GM10248 (cell line): Measurements from ENCODE around the gene PSTPIP1.

Experiments used
- CTCF ChIA-PET: fragments of 300-600 bp; sonication (Branson Sonifier 250); formaldehyde crosslinking; extraction: SDS; loops from one replicate; lab custom pipeline; 2021; ENCODE audit warnings: antibody characterized with exemption; lab: Yijun Ruan, JAX
- POLR2A ChIA-PET: fragments of 350-650 bp; sonication (Branson Sonifier 250); formaldehyde crosslinking; extraction: SDS; loops from one replicate; lab custom pipeline; 2020; ENCODE audit warnings: antibody characterized with exemption; lab: Yijun Ruan, JAX
- DNase-seq: peaks from one replicate; pipeline ENCODE4 v3.0.0; 2012; ENCODE audit errors: extremely low spot score
- TF ChIP-seq, protein P1 (sequence below): IDR thresholded peaks from 2 replicates; pipeline ENCODE4 v1.5.1; 2012; ENCODE audit warnings: mild to moderate bottlenecking, low read depth; ENCODE audit errors: extremely low read depth, missing control alignments, control extremely low read depth

PSTPIP1 gene

DNA sequence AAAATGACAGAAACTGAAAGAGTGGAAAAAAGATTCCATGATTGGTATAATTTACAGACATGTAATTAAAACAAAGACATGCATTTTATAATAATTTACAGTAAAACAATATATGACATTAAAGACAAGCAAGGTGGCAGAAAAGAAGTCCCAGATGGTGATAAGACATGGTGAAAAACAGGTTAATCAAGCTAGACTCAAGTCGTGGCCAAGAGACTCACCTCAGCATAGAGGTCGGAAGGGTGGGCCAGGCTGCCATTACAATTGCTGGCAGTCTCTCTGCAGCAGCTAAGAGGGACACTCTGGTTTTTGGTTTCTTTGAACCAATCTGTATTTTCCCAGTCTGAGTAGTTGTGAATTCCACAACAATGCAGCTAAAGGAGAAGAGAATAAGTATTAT, 57.6 kb downstream of the PSTPIP1 start:
- POLR2A ChIA-PET: no interaction called here
- no peak for DNase-seq
- CTCF ChIA-PET: interaction anchor here (1.1 to 3.5 kb wide), 5 partner anchors 16 to 79 kb away, joined by 3 to 16 read pairs (median 3); no protein-coding TSS in a partner anchor
- TF ChIP-seq, protein P1, sequence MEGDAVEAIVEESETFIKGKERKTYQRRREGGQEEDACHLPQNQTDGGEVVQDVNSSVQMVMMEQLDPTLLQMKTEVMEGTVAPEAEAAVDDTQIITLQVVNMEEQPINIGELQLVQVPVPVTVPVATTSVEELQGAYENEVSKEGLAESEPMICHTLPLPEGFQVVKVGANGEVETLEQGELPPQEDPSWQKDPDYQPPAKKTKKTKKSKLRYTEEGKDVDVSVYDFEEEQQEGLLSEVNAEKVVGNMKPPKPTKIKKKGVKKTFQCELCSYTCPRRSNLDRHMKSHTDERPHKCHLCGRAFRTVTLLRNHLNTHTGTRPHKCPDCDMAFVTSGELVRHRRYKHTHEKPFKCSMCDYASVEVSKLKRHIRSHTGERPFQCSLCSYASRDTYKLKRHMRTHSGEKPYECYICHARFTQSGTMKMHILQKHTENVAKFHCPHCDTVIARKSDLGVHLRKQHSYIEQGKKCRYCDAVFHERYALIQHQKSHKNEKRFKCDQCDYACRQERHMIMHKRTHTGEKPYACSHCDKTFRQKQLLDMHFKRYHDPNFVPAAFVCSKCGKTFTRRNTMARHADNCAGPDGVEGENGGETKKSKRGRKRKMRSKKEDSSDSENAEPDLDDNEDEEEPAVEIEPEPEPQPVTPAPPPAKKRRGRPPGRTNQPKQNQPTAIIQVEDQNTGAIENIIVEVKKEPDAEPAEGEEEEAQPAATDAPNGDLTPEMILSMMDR: no peak

DNA sequence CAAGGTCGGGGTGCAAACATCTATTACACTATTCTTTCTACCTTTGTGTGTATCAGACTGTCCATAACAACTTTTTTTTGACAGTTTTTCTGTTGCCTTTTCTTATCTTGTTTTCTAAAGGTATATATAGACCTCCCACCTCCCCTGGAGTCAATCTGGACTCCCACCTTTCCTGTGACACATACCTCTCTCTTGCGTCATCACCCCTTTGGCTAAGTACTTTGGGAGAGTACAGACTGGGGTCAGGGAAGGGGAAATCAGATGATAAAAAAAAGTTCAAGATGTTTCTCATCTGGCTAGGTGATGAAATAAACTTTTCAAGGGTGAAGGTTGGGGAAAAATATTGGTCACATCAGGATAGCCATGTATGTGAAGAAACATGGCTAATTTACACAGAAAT, 58.8 kb downstream of the PSTPIP1 start:
- DNase-seq: no peak
- POLR2A ChIA-PET: no interaction called here
- CTCF ChIA-PET: interaction anchor here (1.9 kb wide), 1 partner anchor 80 kb away, joined by 5 read pairs; no protein-coding TSS in a partner anchor
- TF ChIP-seq, protein P1: no peak

DNA sequence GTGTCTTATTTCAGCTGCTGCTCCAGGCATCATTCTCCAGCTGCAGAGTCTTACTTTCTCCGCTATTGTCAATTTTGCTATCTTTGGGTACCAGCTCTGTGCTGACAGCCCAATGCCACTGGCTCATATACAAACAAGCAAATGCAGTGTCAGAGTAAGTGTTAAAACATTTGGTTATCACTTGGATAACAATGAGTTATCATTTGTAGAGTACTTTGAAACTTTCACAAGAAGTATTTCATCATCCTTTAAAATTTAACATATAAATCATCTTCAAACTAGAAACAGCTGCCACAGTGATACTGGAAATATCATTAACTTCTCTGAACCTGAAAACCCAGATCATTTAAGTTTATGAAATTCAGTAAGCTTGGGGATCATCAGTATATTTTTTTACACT, 62.1 kb downstream of the PSTPIP1 start:
- ChIA-PET POLR2A (no interaction called here), CTCF (interaction anchor here (0.8 to 5.6 kb wide), 10 partner anchors 9 to 486 kb away, joined by 3 to 47 read pairs (median 5); no protein-coding TSS in a partner anchor)
- TF ChIP-seq, protein P1: no peak
- no peak for DNase-seq

DNA sequence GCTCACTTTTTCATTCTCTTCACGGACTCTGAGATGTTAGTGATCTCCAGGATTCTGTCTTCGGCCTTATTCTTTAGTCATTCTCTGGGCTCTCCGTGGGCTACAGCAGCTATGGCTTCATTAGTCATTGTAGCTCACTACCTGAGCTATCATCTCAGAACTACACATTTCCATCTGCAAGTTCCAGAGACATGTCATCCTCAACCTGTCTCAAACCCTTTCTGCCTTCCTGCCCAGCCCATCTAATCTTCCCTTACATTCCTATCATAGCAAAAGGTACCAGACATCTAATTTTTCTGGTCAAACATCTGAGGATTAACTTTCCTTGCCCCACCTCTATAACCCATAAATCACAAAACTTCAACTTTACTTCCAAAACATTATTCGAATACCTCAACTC, 62.8 kb downstream of the PSTPIP1 start:
- ChIA-PET POLR2A (no interaction called here), CTCF (interaction anchor here (0.8 to 5.6 kb wide), 6 partner anchors 10 to 486 kb away, joined by 3 to 47 read pairs (median 6); no protein-coding TSS in a partner anchor)
- TF ChIP-seq, protein P1: no peak
- DNase-seq: no peak

DNA sequence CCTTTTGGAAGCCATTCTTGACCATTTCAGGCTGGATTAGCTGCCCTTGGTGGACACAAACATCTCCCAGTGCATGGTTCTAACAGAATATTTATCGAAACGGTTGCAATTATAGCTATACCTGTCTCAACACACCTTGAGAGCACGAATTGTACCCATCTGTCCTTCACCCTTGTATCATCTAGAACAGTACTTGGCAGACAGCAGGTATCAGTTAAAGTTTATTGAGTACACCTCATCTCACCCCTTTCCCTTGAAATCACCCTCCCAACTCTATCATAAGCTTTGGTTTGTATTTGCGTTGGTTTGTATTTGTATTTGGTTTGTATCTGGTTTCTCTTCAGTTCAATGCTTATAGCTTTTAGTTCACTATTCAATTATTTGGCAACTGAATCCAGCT, 63.5 kb downstream of the PSTPIP1 start:
- TF ChIP-seq, protein P1: no peak
- DNase-seq: no peak
- ChIA-PET CTCF (interaction anchor here (1.5 to 5.6 kb wide), 4 partner anchors 10 to 35 kb away, joined by 4 to 47 read pairs (median 12); no protein-coding TSS in a partner anchor), POLR2A (no interaction called here)

DNA sequence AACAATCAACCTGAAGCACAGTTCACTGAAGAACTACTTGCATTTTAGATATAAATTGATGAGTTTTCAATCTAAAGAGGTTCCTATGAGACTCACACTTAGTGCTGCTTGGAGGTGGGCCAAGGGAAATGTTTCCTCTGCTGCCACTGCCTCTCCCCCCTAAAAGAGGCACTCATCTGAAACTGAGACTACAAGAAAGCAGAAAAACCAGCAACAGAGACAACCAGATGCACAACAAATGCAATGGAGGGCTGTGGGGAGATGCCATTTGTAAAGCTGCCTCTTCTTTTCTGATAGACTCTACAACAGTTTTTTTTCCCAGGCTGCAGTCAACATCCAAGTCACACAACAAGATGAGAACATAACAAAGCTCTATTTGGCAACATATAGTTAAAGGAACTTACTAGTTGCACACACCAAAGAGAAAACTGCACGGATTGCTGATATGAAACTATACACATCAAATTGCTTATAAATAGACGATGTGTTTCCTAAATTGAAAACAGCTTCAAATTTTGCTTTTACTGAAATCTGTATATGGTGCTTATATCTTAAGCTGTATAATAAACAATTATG, 64.9 kb downstream of the PSTPIP1 start:
- no peak for DNase-seq
- CTCF ChIA-PET: interaction anchor here (0.6 to 5.6 kb wide), 6 partner anchors 8 to 483 kb away, joined by 3 to 47 read pairs (median 7); no protein-coding TSS in a partner anchor
- TF ChIP-seq, protein P1: no peak
- POLR2A ChIA-PET: no interaction called here
